OCI-LY1 (cell line): Measurements from ENCODE around the gene PTH2R.

Source experiments
- EZH2 ChIP-seq: fragments of 200-600 bp; sonication (generic), shearing (Covaris generic); IDR thresholded peaks from 2 replicates; pipeline ENCODE4 v1.8.0; 2017; ENCODE audit warnings: borderline replicate concordance, mixed run types, mild to moderate bottlenecking, antibody characterized with exemption, low read length, moderate library complexity, mixed read lengths
- TF ChIP-seq, protein P1 (sequence below): fragments of 200-600 bp; sonication (generic), shearing (Covaris generic); IDR thresholded peaks from 2 replicates; pipeline ENCODE4 v1.5.1; 2017; ENCODE audit warnings: mild to moderate bottlenecking, antibody characterized with exemption, low read length, moderate library complexity, mixed read lengths

DNA sequence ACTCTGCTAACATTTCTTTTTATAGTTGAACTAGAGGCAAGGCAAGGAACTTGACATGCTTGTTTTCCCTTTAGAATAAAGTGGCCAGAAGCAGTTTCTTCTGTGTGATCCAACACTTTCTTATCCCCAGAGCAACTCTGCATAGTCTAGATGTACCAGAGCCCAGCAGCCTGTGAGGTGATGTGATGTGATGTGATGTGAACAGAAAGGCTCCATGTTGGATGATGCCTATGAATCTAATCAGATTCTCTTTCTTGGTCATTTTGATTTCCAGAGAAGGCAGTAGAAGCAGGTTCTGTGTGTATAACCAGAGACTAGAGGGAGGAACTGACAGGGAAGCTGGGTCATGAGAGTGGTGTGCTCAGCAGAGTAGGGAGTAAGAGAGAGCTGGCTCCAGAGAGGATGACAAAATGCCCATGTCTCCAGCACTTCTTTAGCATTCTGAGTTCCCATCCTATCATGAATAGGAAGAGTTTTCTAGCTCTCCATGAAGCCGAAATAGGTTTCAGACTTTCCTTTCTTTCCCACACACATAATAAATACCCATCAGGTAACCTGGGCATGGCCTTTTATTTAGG lies 31.0 kb upstream of the PTH2R start:
- TF ChIP-seq, protein P1, sequence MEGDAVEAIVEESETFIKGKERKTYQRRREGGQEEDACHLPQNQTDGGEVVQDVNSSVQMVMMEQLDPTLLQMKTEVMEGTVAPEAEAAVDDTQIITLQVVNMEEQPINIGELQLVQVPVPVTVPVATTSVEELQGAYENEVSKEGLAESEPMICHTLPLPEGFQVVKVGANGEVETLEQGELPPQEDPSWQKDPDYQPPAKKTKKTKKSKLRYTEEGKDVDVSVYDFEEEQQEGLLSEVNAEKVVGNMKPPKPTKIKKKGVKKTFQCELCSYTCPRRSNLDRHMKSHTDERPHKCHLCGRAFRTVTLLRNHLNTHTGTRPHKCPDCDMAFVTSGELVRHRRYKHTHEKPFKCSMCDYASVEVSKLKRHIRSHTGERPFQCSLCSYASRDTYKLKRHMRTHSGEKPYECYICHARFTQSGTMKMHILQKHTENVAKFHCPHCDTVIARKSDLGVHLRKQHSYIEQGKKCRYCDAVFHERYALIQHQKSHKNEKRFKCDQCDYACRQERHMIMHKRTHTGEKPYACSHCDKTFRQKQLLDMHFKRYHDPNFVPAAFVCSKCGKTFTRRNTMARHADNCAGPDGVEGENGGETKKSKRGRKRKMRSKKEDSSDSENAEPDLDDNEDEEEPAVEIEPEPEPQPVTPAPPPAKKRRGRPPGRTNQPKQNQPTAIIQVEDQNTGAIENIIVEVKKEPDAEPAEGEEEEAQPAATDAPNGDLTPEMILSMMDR: no peak
- TF ChIP-seq EZH2: no peak
